Prostate gland (tissue), 2 donors: ENCODE results near the gene GALC.

Source experiments
- CTCF ChIP-seq, 4 experiments: fragments of 200-600 bp in 2 of 4; fragments of 450-650 bp in 2 of 4; sonication (generic) in 2 of 4; IDR thresholded peaks; 1 replicate in 3 of 4; 2 replicates in 1 of 4; pipeline ENCODE4 v1.5.1; 2016 to 2019; ENCODE audit warnings: antibody characterized with exemption in 4 of 4, mild to moderate bottlenecking in 2 of 4, moderate library complexity in 2 of 4
- POLR2A ChIP-seq: fragments of 450-650 bp; IDR thresholded peaks from one replicate; pipeline ENCODE4 v1.6.1; 2016; ENCODE audit warnings: antibody characterized with exemption, mild to moderate bottlenecking

GRCh38 chr14:88012495-88012894 is 19.5 kb upstream of the GALC start:
- TF ChIP-seq CTCF (IDR thresholded peaks at IDR 0.05) (no peak), POLR2A (no peak)
